GM19239 (cell line): ENCODE measurements around the gene TRA2B.

Experiments
- DNase-seq: peaks from one replicate; pipeline ENCODE4 v3.0.0; 2011; ENCODE audit warnings: low spot score; ENCODE audit not compliant: insufficient read length
- FAIRE-seq: peaks from 2 replicates; lab custom pipeline; 2011; peaks lifted over from hg19 to GRCh38; lab: Jason Lieb, UNC

Gene TRA2B

GRCh38 chr3:185884641-185885040 is 53.2 kb downstream of the TRA2B start:
- no peak for DNase-seq
- no peak for FAIRE-seq

GRCh38 chr3:185881926-185882325 is 55.9 kb downstream of the TRA2B start:
- DNase-seq, result no peak
- FAIRE-seq, result no peak

GRCh38 chr3:185880600-185880999 is 57.2 kb downstream of the TRA2B start:
- FAIRE-seq (no peak), DNase-seq (no peak)

GRCh38 chr3:185878920-185879319 is 58.9 kb downstream of the TRA2B start:
- FAIRE-seq (no peak), DNase-seq (no peak)

GRCh38 chr3:185874119-185874518 is 63.7 kb downstream of the TRA2B start:
- DNase-seq (no peak), FAIRE-seq (no peak)

GRCh38 chr3:185867650-185868049 is 70.2 kb downstream of the TRA2B start:
- FAIRE-seq, result no peak

GRCh38 chr3:185866995-185867394 is 70.8 kb downstream of the TRA2B start:
- FAIRE-seq (no peak), DNase-seq (no peak)

More at GRCh38 chr3:185867650-185868049, 70.2 kb downstream of the TRA2B start:
- DNase-seq, result no peak

GRCh38 chr3:185866555-185866954 is 71.3 kb downstream of the TRA2B start:
- FAIRE-seq, result no peak

More at GRCh38 chr3:185866555-185866954, 71.3 kb downstream of the TRA2B start:
- DNase-seq, result no peak
